Measurements from ENCODE around the gene KLRK1.
"Not testable (repeated sequence)": the region's sequence is repeated elsewhere in the genome, so short reads cannot be mapped to it uniquely, and the experiment has no call there.

The KLRK1 gene

DNA sequence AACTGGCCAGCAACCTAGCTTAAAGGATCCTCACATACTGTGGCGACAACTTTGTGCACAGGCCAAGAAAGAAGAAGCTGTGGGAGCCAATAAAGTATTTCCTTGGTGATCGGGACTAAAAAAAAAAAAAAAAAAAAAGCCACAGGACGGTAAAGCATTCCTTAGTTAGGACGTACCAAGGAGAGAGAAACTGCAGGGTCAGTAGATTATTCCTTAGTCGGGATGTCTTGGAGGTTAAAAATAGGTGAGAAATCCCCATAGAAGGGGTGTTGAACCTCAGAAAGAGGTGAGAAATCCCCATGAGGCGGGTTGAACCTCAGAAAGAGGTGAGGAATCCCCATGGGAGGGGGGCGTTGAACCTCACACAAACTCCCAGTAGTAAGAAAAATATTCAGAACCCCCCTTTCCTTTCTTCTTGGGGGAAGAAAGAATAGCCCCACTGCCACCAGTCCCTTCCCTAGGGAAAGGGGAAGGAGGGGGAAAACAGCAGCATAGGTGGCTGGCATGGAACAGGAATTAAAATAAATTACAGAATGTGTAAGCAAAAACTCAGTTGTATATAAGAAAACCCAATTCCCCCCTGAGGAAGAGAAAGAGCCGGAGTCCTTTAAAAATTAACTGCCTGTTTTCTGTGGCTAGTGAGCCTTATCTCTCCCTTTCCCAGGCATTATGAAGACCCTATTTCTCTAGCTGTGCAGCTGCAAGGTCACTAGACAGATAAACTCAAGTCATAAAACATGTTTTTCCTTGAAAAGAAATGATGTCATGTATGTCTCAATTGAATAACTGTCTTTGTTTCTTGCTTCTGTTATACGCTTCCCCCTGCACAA lies 26.8 kb downstream of the KLRK1 start:
- DNase-seq (ENCODE audit: low read depth): no peak

DNA sequence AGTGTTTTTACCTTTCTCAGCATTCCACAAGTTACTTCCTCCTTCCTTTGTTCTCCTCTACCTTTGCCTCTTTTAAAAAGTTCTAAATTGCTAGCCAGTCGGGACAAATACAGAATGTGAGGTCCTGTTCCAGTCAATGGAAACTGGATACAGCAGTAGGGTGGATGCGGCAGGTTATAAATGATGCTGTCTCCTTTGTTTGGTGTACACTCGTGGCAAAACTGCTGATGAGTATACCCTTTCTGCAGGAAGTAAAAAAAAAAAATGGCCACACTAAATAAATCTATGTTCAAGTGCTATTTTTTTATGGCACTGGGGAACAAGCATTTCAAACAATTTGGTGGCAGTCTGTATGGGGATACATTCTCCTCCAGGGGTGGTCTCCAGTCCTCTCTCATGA lies 27.5 kb downstream of the KLRK1 start:
- DNase-seq (ENCODE audit: low read depth): no peak

DNA sequence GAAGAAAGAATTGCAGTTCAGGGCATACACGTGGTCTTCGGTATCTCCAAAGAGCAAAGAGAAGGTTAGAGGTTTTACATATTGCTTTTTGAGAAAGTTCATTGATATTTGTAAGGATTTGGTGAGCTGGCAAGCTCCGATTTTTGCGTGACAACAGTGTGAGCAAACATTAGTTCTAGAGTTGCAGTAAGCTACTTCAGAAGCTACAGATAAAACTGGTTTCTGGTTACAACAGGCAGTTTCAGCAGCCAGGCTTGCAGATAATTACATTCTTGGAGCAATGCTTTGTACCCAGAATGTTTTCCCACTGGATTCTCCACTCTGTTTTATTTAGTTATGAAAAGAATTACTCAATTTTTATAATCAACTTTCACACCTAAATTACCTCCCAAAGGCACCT lies 28.2 kb downstream of the KLRK1 start:
- DNase-seq (ENCODE audit: low read depth): no peak

DNA sequence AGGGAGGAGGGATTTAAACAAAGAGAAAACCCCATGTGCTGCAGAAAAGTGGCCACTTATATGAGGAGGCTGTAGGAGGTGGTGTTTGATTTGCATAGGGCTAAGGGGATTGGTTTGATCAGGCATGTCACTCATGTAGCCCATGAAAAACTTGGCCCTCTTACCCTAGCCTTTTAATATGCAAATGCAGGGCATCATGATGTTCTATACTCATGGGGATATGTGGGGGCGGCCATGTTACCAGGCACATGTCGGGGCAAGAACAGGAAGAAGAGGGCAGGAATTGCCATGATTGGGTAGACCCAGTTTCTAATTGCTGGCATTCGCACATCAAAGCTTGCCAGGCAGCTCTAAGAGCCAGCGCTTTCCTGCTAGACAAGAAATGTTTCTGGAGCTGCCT lies 28.8 kb downstream of the KLRK1 start:
- no peak for DNase-seq (ENCODE audit: low read depth)

DNA sequence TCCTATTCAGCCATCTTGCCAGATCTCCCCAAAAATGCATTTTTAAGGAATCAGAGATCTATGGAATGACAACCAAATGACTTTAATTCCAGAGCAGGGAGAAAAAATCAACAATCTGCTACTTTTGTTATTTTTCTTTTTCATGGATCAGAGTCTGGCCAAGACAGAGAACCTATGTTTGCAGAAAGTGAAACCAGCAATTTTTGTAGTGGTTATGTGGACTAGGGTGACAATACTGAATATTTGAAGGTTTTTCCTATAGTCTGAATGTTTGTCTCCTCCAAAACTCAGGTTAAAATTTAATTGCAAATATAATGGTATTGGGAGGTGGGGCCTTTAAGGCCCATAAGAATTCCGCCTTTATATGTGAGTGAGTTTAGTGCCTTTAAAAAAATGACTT lies 30.9 kb downstream of the KLRK1 start:
- no peak for DNase-seq (ENCODE audit: low read depth)

DNA sequence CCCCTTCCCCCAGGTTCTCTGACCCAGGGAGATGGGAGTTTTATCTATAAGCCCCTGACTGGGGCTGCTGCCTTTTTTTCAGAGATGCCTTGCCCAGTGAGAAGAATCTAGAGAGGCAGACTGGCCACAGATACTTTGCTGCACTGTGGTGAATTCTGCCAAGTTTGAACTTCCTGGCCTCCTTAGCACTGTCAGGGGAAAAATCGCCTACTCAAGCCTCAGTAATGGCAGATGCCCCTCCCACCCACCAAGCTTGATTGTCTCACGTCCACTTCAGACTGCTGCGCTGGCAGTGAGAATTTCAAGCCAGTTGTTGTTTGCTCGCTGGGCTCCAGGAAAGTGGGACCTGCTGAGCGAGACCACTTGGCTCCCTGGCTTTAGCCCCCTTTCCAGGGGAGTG lies 31.7 kb downstream of the KLRK1 start:
- no peak for DNase-seq (ENCODE audit: low read depth)

DNA sequence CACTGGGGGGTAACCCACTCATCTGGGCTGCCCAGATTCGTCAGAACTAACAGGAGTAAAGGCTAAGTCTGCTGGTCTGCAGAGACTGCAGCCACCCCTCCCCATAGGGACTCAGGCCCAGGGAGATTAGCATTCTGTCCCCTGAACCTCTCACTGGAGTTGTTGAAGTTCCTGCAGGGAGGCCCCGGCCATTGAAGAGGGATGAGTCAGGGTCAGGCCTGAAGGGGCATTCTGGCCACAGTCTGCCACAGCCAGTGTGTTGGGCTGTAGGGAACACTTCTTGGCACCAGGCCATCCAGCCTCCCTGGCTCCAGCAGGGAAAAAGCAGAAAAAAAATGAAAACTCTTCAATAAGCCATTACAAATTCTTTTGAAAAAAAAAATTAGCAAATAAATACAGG lies 35.3 kb downstream of the KLRK1 start:
- no peak for DNase-seq (ENCODE audit: low read depth)

DNA sequence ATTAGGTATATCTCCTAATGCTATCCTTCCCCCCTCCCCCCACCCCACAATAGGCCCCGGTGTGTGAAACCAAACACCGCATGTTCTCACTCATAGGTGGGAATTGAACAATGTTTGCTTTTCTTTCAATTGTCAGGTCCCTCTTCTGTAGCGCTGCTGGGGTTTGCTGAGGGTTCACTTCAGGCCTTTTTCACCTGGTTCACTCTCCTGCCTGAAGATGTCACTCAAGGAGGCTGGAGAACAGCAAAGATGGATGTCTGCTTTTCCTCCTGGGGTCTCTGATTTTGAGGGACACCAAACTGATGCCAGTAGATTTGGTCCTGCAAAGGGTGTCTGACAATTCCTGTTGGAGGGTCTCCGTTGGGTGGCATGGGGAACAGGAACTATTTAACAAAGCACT lies 35.8 kb downstream of the KLRK1 start:
- no peak for DNase-seq (ENCODE audit: low read depth)

DNA sequence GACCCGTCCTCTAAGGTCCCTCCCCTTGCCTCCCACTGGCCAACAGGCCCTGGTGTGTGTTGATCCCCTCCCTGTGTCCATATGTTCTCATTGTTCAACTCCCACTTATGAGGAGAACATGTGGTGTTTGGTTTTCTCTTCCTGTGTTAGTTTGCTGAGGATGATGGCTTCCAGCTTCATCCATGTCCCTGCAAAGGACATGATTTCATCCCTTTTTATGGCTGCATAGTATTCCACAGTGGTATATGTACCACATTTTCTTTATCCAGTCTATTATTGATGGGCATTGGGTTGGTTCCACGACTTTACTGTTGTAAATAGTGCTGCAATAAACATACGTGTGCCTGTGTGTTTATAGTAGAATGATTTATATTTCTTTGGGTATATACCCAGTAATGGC lies 38.4 kb downstream of the KLRK1 start:
- DNase-seq (ENCODE audit: low read depth): not testable (repeated sequence)

DNA sequence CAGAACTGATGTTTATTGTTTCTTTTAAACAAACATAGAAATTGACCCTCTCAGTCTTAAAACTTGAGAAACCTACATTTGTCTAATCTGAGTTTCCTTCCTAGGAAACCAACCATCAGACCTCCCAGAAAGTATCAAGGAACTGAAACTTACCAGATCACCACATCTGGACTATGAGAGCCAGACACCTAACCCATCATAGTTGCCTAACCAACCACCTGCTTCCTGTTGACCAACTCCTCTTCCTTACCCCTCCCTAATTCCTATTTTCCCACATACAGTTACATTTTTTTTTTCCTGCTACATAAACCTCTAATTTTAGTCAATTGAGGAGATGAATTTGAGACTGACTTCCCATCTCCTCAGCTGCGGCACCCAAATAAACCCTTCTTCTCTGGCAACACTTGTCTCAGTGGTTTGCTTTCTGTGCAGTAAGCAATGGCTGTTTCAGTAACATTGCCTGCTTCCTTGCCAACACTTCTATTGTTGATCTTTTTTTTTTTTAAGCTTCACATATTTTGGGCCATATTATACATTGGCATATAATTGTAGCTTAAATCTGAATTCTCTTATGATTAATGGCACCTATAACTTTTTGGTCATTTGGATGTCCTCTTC lies 47.8 kb downstream of the KLRK1 start:
- no peak for DNase-seq (ENCODE audit: low read depth)

DNA sequence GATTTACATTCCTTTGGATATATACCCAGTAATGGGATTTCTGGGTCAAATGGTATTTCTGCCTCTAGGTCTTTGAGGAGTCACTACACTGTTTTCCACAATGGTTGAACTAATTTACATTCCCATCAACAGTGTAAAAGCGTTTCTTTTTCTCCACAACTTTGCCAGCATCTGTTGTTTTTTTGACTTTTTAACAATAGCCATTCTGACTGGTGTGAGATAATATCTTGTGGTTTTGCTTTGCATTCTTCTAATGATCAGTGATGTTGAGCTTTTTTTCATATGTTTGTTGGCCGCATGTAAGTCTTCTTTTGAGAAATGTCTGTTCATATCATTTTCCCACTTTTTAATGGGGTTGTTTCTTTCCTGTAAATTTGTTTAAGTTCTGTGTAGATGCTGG lies 48.9 kb downstream of the KLRK1 start:
- DNase-seq (ENCODE audit: low read depth): not testable (repeated sequence)

DNA sequence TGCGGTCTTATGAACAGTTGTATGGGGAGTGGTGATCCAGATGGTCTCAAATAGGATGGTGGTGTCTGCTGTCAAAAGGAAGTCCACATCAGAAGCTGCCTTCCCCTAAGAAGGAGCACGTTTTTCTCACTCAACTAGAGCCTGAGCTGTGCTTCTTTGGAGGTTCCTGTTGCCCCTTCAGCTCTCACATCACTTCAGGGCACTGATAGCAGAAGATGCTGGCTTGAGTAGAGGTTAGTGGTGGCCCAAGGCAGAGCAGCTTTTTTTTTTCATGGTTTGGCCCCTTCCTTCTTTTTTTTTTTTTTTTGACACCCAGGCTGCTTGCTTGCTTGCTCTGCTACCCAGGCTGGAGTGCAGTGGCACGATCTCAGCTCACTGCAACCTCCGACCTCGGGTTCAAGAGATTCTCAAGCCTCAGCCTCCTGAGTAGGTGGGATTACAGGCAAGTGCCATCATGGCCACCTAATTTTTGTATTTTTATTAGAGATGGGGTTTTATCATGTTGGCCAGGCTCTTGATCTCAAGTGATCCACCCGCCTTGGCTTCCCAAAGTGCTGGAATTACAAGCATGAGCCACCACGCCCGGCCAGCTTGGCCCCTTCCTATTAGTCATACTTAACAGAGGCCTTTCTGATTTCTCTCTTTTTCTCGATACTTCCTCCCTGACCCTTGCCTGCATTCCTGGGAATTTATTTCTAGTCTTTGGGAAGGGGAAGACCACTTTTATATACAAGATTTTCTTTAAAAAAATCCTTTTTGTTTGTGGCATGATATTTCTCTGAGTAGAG lies 50.6 kb downstream of the KLRK1 start:
- DNase-seq (ENCODE audit: low read depth): no peak

DNA sequence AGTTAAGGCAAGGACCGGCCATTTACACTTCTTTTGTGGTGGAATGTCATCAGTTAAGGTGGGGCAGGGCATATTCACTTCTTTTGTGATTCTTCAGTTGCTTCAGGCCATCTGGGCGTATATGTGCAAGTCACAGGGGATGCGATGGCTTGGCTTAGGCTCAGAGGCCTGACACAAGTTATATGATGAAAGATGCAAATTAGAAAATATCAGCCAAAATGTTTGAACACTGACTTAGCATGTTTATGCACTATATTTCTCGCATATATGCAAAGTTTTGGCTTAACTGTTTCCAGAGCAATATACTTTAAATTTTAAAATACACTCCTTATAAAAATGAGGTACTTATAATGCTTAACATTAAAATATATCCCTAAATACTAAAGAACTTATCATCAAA lies 51.4 kb downstream of the KLRK1 start:
- DNase-seq (ENCODE audit: low read depth): not testable (repeated sequence)

DNA sequence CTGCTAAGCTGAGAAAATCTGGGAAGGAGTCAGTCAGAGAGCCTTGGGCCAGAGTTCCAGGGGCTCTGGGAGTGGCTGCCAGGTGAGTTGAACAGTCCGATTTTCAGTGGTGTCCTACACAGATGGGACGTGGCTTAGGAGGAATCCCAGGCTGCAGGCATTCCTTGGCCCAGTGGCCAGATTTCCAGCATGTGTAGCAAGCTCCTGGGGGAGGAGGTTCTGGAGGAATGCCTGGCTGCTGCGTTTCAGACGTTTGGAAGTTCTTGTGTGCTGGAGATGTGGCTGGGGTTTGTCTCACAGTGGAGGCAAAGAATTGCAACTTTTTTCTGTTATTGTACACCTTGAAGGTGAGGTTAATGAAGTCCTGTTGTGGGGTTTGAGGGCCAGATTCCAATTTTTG lies 53.6 kb downstream of the KLRK1 start:
- not testable (repeated sequence) for DNase-seq (ENCODE audit: low read depth)

DNA sequence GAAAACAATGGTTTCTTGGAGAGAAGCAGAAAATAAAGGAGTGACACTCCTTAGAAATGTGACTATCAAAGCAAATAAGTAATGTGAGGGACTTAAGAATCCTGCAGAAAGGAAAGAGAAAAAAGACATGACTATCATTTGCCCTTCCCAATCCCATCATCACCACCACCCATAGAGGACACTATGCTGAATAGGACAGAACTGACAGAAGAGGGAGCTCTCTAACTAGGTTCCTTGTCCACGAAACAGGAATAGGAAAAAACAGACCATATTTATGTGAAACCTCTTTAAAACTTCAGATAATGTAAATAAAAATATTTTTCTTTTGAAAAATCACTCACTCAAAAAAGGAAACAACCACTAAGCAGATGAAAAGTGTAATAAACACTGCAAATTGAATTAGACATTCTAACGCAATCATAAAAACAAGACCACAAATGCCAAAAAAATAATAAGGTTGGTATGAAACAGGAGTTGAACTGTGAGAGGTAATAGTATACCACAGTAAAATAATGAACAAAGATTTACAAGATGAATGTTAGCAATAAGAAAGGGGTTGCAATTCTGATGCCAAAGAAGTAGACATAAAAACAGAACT lies 58.1 kb downstream of the KLRK1 start:
- no peak for DNase-seq (ENCODE audit: low read depth)

DNA sequence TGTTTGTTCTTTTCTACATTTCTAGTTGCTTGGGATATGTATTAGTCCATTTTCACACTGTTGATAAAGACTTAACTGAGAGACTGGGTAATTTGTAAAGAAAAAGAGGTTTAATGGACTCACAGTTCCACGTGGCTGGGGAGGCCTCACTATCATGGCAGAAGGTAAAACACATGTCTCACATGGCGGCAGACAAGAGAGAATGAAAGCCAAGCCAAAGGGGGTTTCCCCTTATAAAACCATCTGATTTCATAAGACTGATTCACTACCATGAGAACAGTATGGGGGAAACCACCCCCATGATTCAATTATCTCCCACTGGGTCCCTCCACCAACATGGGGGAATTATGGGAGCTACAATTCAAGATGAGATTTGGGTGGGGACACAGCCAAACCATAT lies 61.1 kb downstream of the KLRK1 start:
- not testable (repeated sequence) for DNase-seq (ENCODE audit: low read depth)
